Spinal cord (tissue), 10 donors: ENCODE data around the gene TES. TPM values are rescaled to one million over a fixed set of nuclear protein-coding genes. Genes with fewer than 3 reads are reported as not detected.
A peak's percentile ranks its signal among the peaks of the same experiment; 100 is the strongest.

Source experiments
- DNase-seq, 6 donors: peaks; one replicate each; pipeline versions ENCODE4 v3.0.0 to v3.0.0-alpha.2; 2013 to 2015; ENCODE audit warnings: low spot score in 6 of 6, low read depth in 4 of 6
- H3K27ac ChIP-seq: one replicate; pipeline ENCODE4 v1.5.1; 2013; ENCODE audit warnings: low read depth, low read length, control low read depth
- H3K27me3 ChIP-seq: one replicate; pipeline ENCODE4 v1.6.1; 2013; ENCODE audit warnings: low read length; ENCODE audit not compliant: control insufficient read depth, insufficient read depth
- H3K36me3 ChIP-seq: one replicate; pipeline ENCODE4 v1.6.1; 2013; ENCODE audit warnings: low read length; ENCODE audit not compliant: control insufficient read depth, insufficient read depth
- H3K4me1 ChIP-seq: one replicate; pipeline ENCODE4 v1.6.1; 2013; ENCODE audit warnings: low read length; ENCODE audit not compliant: control insufficient read depth, insufficient read depth
- H3K4me3 ChIP-seq: one replicate; pipeline ENCODE4 v1.5.1; 2013; ENCODE audit warnings: low read depth, low read length, control low read depth
- H3K9me3 ChIP-seq: one replicate; pipeline ENCODE4 v1.6.1; 2013; ENCODE audit warnings: low read length; ENCODE audit not compliant: control insufficient read depth, insufficient read depth
- WGBS: methylation state at CpG from one replicate; pipeline ENCODE4 v1.1.5; 2013; ENCODE audit warnings: missing lambda C conversion rate; ENCODE audit not compliant: insufficient coverage; 5-methylcytosine and 5-hydroxymethylcytosine counted together
- polyA plus RNA-seq, 2 donors: library from polyadenylated mRNA; unstranded; fragments of 120-200 nt; gene quantifications; one replicate each; pipeline ENCODE4 v1.2.1, GENCODE V29; 2013; ENCODE audit not compliant: insufficient read length in 2 of 2
- total RNA-seq, 2 donors: library from RNA; depleted of rRNA in 1 of 2; stranded (reverse); fragments of 120-200 nt in 1 of 2; fragments of >200 nt in 1 of 2; gene quantifications; one replicate each; pipeline versions ENCODE4 v1.2.3 to v1.2.4, GENCODE V29; 2013 to 2014
- donor health status: healthy.

The TES gene
- total and polyA plus RNA-seq, 4 donors = 13.1 to 35.4 (median 21.0) TPM

DNA sequence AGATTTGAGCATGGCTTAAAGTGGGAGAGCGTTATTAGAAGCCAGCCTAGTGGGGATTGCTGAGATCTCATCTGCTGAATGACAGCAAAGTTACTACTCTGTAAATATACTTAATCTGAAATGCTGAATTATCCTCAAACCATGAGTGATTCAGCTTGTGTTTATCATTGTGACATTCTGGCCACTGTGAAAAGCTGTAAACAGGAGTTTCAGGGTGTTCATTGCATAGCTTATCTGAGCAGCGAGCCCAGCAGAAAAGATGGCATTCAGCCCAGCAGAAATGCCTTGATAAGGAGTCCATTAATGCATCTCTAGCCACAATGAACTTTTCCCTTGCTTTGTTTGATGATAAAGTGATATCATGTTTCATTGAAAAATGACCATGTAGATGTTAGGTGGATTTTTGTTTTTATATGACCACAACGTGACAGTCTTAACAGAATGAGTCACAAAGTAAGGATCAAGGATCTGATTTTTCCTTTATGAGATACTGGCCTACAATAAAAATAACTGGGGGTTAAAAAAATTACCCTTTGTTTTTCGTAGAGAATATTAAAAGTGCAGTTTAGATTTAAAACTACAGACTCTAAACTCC, 7.8 kb downstream of the TES start:
- H3K4me1 ChIP-seq = no peaks in the 10 kb centered on the region
- no peak overlapping the region for H3K27ac ChIP-seq
- no peaks in the 10 kb centered on the region for H3K36me3 ChIP-seq
- DNase-seq = no peak
- no peaks in the 10 kb centered on the region for H3K27me3 ChIP-seq
- no peak overlapping the region for H3K4me3 ChIP-seq
- no CpG with 5 or more reads among the region's 4 CpGs for WGBS
- no peaks in the 10 kb centered on the region for H3K9me3 ChIP-seq

GRCh38 chr7:116218747-116219146, 8.4 kb downstream of the TES start:
- WGBS = no CpG with 5 or more reads among the region's 1 CpG
- H3K27me3 ChIP-seq = no peaks in the 10 kb centered on the region
- H3K4me3 ChIP-seq = no peak overlapping the region
- no peaks in the 10 kb centered on the region for H3K4me1 ChIP-seq
- no peaks in the 10 kb centered on the region for H3K36me3 ChIP-seq
- H3K9me3 ChIP-seq = no peaks in the 10 kb centered on the region
- DNase-seq = no peak
- no peak overlapping the region for H3K27ac ChIP-seq

GRCh38 chr7:116219288-116219687, 8.9 kb downstream of the TES start:
- DNase-seq = no peak
- Histone ChIP-seq H3K36me3 (no peaks in the 10 kb centered on the region), H3K27me3 (no peaks in the 10 kb centered on the region), H3K27ac (no peak overlapping the region), H3K9me3 (no peaks in the 10 kb centered on the region), H3K4me1 (no peaks in the 10 kb centered on the region), H3K4me3 (no peak overlapping the region)

- no peak for DNase-seq
- no peaks in the 10 kb centered on the region for H3K4me1 ChIP-seq
- no CpG with 5 or more reads among the region's 4 CpGs for WGBS
- no peaks in the 10 kb centered on the region for H3K27me3 ChIP-seq
- H3K27ac ChIP-seq = no peak overlapping the region
- no peaks in the 10 kb centered on the region for H3K9me3 ChIP-seq
- no peak overlapping the region for H3K4me3 ChIP-seq
- H3K36me3 ChIP-seq = no peaks in the 10 kb centered on the region
Measured at GRCh38 chr7:116219834-116220233, 9.5 kb downstream of the TES start.

GRCh38 chr7:116222501-116222900, 12.2 kb downstream of the TES start:
- Histone ChIP-seq H3K27ac (no peak overlapping the region), H3K4me3 (no peak overlapping the region), H3K36me3 (no peaks in the 10 kb centered on the region), H3K9me3 (no peaks in the 10 kb centered on the region), H3K27me3 (no peaks in the 10 kb centered on the region), H3K4me1 (no peaks in the 10 kb centered on the region)
- no CpG with 5 or more reads among the region's 5 CpGs for WGBS
- peak in 1 of 6 donors; percentile 29 for DNase-seq

DNA sequence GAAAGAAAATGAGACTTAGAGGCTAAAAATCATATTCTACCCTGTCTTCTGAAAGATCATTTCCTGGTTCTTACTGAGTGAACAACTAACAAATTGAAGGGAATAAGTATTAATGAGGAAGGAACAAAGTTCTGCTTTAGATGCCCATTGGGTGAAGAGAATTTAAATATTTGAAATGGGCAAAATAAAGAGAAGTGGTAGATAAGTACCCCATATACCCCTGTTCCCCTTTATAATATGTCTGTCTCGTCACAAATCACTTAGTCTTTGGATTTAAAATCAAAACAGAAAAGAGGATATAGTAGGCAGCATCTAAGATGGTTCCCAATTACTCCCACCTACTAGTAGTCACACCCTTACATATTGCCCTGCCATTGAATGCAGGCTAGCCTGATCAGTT, 13.2 kb downstream of the TES start:
- H3K27me3 ChIP-seq = no peaks in the 10 kb centered on the region
- DNase-seq = no peak
- no peaks in the 10 kb centered on the region for H3K36me3 ChIP-seq
- H3K27ac ChIP-seq = no peak overlapping the region
- no peaks in the 10 kb centered on the region for H3K4me1 ChIP-seq
- no CpG with 5 or more reads among the region's 1 CpG for WGBS
- no peaks in the 10 kb centered on the region for H3K9me3 ChIP-seq
- no peak overlapping the region for H3K4me3 ChIP-seq

DNA sequence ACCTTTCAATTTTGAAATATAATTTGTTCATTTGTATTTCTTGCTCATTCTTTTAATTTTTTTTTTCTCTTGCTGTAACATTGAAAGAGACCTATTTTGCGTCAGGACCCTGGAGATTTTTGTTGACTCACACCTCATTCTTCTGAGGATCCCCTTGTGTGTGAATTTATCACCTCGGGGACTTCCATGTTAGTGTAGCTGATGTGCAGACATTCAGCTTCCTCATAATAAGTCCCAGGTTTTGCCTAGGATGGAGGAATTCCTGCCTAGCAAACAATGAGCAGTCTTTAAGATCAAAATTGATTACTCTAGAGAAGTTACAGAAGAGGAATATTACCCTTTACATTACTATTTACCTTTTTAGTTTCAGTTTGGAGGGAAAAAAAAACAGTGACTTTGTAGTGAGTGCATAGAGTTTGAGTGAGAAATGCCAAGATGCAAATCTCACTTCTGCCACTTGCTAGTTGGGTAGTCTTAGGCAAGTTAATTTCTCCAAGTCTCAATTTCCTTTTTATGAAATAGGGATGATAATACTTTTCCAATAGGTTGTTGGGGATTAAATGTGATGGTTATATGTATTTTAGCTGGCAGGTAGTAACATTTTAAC, 14.3 kb downstream of the TES start:
- no peaks in the 10 kb centered on the region for H3K9me3 ChIP-seq
- H3K4me1 ChIP-seq = no peaks in the 10 kb centered on the region
- no peaks in the 10 kb centered on the region for H3K36me3 ChIP-seq
- DNase-seq = no peak
- no peak overlapping the region for H3K27ac ChIP-seq
- no peaks in the 10 kb centered on the region for H3K27me3 ChIP-seq
- H3K4me3 ChIP-seq = no peak overlapping the region
- no CpG with 5 or more reads among the region's 2 CpGs for WGBS

DNA sequence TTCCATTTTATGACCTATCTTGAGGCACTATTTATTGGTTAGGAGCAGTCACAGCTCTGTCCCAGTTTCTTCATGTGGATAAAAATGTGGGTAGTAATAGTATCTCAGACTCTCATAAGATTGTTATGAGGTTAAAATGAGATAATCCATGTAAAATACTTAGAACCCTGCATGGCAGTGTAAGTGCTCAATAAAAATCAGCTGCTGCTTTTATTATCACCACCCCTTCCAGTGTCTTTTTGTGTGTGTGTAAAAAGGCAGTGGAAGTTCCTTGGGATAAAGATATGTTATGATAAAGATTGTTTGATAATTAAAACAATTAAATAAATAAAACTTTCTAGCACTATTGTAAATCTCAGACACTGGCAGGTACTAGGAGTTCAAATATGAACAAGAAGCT, 15.5 kb downstream of the TES start:
- H3K27ac ChIP-seq = no peak overlapping the region
- H3K36me3 ChIP-seq = no peaks in the 10 kb centered on the region
- DNase-seq = no peak
- H3K4me3 ChIP-seq = no peak overlapping the region
- H3K27me3 ChIP-seq = no peaks in the 10 kb centered on the region
- H3K4me1 ChIP-seq = no peaks in the 10 kb centered on the region
- no peaks in the 10 kb centered on the region for H3K9me3 ChIP-seq

DNA sequence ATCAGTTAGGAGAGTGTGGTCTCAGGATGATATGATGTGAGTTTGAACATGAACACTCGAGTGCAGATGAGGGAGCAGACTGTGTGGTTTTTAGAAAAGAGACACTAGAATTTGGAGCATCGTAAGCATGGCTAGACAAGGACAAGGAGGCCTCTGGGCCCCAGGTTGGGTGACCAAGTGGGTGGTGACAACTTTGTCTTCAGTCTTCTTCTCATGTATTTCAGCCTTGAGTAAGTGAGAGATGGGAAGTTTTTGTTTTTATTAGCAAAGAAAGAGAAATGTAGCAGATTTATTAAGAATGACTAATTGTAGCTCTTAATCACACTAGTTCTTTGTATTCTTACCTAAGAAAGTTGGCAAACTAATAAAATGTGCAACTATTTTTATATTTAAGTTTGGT, 16.3 kb downstream of the TES start:
- Histone ChIP-seq H3K4me1 (no peaks in the 10 kb centered on the region), H3K9me3 (no peaks in the 10 kb centered on the region), H3K4me3 (no peak overlapping the region), H3K36me3 (no peaks in the 10 kb centered on the region), H3K27me3 (no peaks in the 10 kb centered on the region), H3K27ac (no peak overlapping the region)
- no peak for DNase-seq
- 100% methylated on average over 2 of the region's 2 CpGs for WGBS

- H3K36me3 ChIP-seq = no peaks in the 10 kb centered on the region
- H3K27me3 ChIP-seq = no peaks in the 10 kb centered on the region
- WGBS = no CpG with 5 or more reads among the region's 2 CpGs
- no peaks in the 10 kb centered on the region for H3K4me1 ChIP-seq
- H3K4me3 ChIP-seq = no peak overlapping the region
- H3K27ac ChIP-seq = no peak overlapping the region
- DNase-seq = no peak
- H3K9me3 ChIP-seq = no peaks in the 10 kb centered on the region
Measured at GRCh38 chr7:116227678-116228239, 17.4 kb downstream of the TES start.
